GM19455 (cell line): ENCODE results near the gene CX3CL1.
A peak's percentile ranks its signal among the peaks of the same experiment; 100 is the strongest.

Experiments
- ATAC-seq: cut with Tn5 transposase; IDR thresholded peaks from one replicate; pipeline ENCODE4 v1.9.1; 2021; ENCODE audit not compliant: unreplicated experiment

The CX3CL1 gene

GRCh38 chr16:57403965-57404817, 31.9 kb downstream of the CX3CL1 start, which contains the start of gene CCL17:
Gene CCL17 (plus strand): TSS chr16:57404767. CDS start chr16:57413933, 9,166 bp downstream.
- ATAC-seq = no peak

DNA sequence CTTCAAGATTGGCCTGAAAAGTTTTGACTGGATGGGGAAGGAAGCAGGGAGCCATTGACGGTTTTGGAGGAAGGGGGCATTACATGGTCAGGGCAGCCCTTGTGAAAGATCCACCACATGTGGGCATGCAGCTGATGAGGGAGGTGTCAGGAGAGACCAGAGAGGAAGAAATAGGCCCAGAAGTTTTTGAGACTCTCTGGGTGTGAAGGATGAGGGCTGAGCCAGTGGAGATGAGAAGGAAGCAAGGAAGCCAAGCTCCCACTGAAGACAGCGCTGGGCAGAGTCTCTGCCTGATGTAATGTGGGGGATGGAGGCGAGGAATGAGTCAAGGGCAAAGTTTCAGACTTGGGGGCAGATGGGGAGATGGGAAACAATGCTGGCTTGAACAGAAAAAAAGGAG, 32.8 kb downstream of the CX3CL1 start:
- ATAC-seq = no peak

GRCh38 chr16:57406881-57407280, 34.6 kb downstream of the CX3CL1 start:
- ATAC-seq = no peak

- ATAC-seq = no peak
Observed at GRCh38 chr16:57407521-57408353, 35.4 kb downstream of the CX3CL1 start.

DNA sequence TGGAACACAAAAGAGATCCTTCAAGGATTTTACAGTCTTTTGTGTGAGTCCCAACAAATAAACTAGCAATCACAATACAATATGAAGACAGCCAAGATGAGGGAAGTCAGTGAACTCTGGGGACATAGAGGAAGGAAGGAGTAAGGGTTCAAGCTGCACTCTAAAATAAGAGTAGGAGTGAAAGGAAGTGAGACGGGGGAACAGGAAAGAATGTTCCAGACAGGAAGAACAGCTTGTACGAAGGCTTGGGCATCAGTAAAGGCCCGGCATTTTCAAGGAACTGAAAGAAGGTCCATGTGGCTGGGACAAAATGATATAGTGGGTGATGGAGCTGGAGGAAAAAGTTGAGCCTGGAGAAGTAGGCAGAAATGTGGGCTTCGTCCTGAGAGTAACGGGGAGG, 36.8 kb downstream of the CX3CL1 start:
- no peak for ATAC-seq

DNA sequence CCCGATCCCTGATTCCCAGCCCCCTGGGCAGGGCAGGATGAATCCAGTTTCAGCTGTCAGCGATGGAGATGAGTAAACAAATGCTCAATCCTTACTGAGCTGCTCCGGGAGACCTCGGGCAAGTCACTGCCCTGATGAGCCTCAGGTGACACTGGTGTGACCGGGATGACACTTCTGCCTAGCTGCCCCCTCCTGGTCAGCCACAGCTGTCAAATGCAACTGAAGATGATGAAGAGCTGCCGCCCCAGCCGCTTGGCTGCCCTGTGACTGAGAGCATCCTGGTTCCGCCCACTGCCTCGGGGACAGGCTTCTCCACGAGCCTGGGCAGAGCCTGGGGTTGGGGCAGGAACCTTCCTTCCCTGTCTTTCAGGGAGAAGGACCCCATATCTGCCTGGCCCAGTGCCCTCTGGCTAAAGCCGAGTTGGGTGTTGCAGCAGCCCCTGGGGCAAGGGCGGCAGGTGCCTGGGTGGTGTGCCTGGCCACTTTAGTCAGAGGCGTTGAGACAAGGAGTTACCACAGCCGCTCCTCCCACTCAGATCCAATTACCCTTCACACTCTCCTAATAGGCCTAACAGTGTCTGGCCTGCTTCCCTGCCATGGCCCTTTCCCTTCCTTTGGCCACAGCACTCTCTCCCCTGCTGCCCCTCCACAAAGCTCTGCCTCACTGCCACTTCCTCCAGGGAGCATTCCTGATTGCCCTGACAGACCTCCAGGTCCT, 37.7 kb downstream of the CX3CL1 start:
- ATAC-seq = no peak

DNA sequence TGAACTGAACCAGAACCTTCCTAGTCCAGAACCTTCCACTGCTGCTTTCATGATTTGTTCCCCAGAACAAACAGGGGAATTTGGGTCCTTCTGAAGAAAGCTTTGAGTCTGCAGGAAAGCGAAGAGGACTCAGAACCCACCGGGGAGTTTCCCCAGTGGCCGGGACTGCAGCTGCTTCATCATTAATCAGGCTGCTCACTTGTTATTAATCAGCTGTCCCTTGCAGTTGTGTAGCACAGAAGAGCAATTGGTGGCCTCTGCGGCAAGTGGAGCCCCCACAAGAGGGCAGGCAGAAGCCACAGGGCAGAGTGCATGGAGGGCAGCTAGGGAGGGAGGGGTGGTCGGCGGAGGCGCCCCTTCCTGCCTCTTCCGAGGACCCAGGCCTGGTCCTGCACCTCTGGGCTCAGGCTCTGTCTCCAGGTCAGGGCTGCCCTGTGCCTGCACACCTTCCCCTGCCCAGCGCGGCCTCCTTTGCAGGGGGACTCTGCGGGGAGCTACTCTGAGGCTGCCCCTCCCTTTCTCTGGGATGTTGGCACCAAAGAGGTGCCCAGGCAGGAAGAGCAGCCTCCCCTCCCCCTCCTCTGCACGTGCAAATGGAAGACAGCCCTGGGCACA, 39.2 kb downstream of the CX3CL1 start:
- ATAC-seq = no peak

- no peak for ATAC-seq
Observed at GRCh38 chr16:57412584-57412983, 40.3 kb downstream of the CX3CL1 start.

DNA sequence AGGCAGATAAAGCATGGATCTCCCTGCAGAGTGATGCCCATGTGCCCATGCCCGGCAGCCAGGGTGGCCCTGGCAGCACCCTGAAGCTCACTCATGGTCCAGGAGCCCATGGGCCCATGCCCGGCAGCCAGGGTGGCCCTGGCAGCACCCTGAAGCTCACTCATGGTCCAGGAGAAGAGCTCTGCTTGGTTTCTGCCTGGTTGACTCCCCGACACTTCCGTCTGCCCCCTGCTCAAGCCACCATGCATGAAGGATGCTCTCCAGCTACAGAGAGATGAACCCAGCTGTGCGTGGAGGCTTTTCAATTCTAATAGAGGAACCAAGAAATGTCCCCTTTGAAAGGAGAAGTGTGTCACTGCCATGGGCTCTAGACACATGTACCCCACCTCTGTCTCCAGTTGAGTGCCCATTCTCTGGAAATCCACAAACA, 41.0 kb downstream of the CX3CL1 start:
- ATAC-seq = peak; percentile 65

GRCh38 chr16:57413733-57414132, 41.4 kb downstream of the CX3CL1 start:
- ATAC-seq = no peak

- ATAC-seq = no peak
Observed at GRCh38 chr16:57416084-57416483, 43.8 kb downstream of the CX3CL1 start.

DNA sequence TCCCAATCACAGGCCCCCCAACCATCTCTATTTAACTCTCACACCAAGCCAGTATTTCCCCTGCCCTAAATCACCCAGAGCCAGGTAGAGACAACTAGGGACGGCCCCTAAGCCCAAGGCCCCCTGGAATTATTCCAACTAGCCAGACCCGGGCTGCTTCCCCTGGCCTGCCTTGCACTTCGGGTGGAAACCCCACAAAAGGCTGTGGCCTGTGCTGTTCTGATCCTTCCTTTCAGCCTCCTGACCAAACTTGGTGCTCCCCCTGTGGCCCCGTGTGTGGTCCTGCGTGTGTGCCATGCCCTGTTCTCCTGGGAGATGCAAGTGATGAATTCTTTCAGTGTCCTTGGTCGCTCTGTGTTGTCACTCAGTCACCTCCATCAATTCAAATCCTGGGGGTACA, 47.2 kb downstream of the CX3CL1 start:
- ATAC-seq = no peak

- ATAC-seq = no peak
Observed at GRCh38 chr16:57422026-57422944, 50.0 kb downstream of the CX3CL1 start.

GRCh38 chr16:57423152-57423551, 50.9 kb downstream of the CX3CL1 start:
- ATAC-seq = no peak

GRCh38 chr16:57424583-57424982, 52.3 kb downstream of the CX3CL1 start:
- ATAC-seq = no peak

GRCh38 chr16:57426356-57426755, 54.1 kb downstream of the CX3CL1 start:
- ATAC-seq = no peak

- no peak for ATAC-seq
Observed at GRCh38 chr16:57427307-57427706, 55.0 kb downstream of the CX3CL1 start.

DNA sequence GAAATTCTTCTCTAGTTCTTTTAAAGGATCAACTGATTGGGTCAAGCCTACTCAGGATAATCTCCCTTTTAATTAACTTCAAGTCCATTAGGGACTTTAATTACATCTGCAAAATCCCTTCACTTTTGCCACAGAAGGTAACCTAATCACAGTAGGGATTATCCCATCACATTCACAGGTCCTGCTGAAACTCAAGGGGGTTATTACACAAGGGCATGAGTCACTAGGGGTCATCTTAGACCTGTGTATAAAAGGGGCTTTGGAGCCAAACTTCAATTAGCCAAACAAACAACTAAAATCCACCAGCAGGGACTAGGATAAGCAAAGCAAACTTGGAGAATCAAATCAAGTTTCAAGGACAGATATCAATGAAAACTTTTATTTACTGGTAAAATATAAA, 55.5 kb downstream of the CX3CL1 start:
- no peak for ATAC-seq

DNA sequence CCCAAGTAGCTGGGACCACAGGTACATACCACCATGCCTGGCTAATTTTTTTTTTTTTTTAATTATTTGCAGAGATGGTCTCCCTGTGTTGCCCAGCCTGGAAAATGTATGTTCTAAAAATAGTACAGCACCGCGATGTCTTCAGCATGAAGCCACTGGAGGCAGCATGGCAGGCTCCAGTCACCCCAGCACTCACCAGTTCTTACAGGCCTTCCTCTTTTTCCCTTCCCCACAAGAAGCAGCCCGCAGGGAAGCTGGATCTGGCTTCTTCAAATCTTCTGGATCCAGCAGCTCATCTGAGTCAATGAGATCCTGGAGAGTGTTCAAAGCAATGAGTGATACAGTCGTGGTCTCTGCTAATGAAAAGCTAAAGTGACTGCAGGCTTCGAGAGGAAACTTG, 58.7 kb downstream of the CX3CL1 start:
- ATAC-seq = no peak

DNA sequence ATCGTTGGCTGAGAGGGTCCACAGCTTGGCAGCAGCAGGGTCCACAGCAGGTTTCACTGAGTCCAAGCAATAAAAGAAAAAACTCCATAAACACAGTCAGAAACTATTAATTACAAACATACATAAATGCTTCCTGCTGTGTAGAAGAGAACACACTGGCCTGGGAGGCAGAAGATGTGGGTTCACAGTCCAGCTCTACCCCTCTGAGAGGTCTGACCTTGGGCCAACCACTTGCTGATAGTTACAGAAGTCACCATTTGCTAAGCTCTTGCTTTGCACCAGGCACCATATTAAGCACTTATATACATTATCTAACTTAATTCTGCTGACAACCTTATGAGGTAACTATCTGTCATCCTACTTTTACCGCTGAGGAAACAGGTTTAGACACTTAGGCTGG, 60.2 kb downstream of the CX3CL1 start:
- ATAC-seq = no peak
